Activated CD4-positive, alpha-beta T cell treated with anti-CD3 and anti-CD28 coated beads, Interleukin-10, Interleukin-2, amounts not matched to agents 100 ng/mL and 50 ng/mL, durations not matched to agents 16 hours and 8 hours (primary cell): ENCODE measurements around the gene WDFY4.

Experiments
- DNase-seq: peaks from one replicate; pipeline ENCODE4 v3.0.0-alpha.2; 2020

Gene WDFY4

GRCh38 chr10:48690791-48691660 is 6.4 kb downstream of the WDFY4 start:
- DNase-seq, result no peak

GRCh38 chr10:48691812-48692528 is 7.3 kb downstream of the WDFY4 start:
- DNase-seq, result no peak

- DNase-seq, result no peak
Observed at GRCh38 chr10:48692748-48693147, 8.1 kb downstream of the WDFY4 start.

GRCh38 chr10:48693206-48693605 is 8.5 kb downstream of the WDFY4 start:
- DNase-seq, result no peak

GRCh38 chr10:48694371-48695030 is 9.8 kb downstream of the WDFY4 start:
- DNase-seq, result no peak

- DNase-seq, result no peak
Observed at GRCh38 chr10:48695636-48696534, 11.2 kb downstream of the WDFY4 start.

- no peak for DNase-seq
Observed at GRCh38 chr10:48696535-48696873, 11.8 kb downstream of the WDFY4 start.

- DNase-seq, result no peak
Observed at GRCh38 chr10:48697091-48697490, 12.4 kb downstream of the WDFY4 start.

GRCh38 chr10:48697821-48698764 is 13.4 kb downstream of the WDFY4 start:
- no peak for DNase-seq

GRCh38 chr10:48699011-48699627 is 14.4 kb downstream of the WDFY4 start:
- DNase-seq, result no peak

GRCh38 chr10:48700071-48700470 is 15.4 kb downstream of the WDFY4 start:
- DNase-seq, result no peak

- no peak for DNase-seq
Observed at GRCh38 chr10:48700493-48700892, 15.8 kb downstream of the WDFY4 start.

GRCh38 chr10:48701139-48701901 is 16.6 kb downstream of the WDFY4 start:
- no peak for DNase-seq

GRCh38 chr10:48701941-48702340 is 17.3 kb downstream of the WDFY4 start:
- no peak for DNase-seq

- DNase-seq, result no peak
Observed at GRCh38 chr10:48703531-48704122, 19.0 kb downstream of the WDFY4 start.

- DNase-seq, result no peak
Observed at GRCh38 chr10:48704156-48704555, 19.5 kb downstream of the WDFY4 start.

- no peak for DNase-seq
Observed at GRCh38 chr10:48705401-48705938, 20.8 kb downstream of the WDFY4 start.

- no peak for DNase-seq
Observed at GRCh38 chr10:48707472-48707871, 22.8 kb downstream of the WDFY4 start.

- DNase-seq, result no peak
Observed at GRCh38 chr10:48708144-48708543, 23.5 kb downstream of the WDFY4 start.
